A549 treated with AZD2906 at 1 μM for 4 hours (cell line): Measurements from ENCODE around the gene GAN. TPM values are rescaled to one million over a fixed set of nuclear protein-coding genes. Genes with fewer than 3 reads are reported as not detected.

Experiments used
- total RNA-seq: library from RNA; stranded (reverse); fragments of 200-300 nt; extraction: Qiagen RNA extraction; gene quantifications from 5 replicates; pipeline ENCODE4 v1.2.3, GENCODE V29; 2022

Gene GAN, protein sequence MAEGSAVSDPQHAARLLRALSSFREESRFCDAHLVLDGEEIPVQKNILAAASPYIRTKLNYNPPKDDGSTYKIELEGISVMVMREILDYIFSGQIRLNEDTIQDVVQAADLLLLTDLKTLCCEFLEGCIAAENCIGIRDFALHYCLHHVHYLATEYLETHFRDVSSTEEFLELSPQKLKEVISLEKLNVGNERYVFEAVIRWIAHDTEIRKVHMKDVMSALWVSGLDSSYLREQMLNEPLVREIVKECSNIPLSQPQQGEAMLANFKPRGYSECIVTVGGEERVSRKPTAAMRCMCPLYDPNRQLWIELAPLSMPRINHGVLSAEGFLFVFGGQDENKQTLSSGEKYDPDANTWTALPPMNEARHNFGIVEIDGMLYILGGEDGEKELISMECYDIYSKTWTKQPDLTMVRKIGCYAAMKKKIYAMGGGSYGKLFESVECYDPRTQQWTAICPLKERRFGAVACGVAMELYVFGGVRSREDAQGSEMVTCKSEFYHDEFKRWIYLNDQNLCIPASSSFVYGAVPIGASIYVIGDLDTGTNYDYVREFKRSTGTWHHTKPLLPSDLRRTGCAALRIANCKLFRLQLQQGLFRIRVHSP
- 2.2 to 2.9 TPM (median 2.3 TPM) in 5 replicates for total RNA-seq

DNA sequence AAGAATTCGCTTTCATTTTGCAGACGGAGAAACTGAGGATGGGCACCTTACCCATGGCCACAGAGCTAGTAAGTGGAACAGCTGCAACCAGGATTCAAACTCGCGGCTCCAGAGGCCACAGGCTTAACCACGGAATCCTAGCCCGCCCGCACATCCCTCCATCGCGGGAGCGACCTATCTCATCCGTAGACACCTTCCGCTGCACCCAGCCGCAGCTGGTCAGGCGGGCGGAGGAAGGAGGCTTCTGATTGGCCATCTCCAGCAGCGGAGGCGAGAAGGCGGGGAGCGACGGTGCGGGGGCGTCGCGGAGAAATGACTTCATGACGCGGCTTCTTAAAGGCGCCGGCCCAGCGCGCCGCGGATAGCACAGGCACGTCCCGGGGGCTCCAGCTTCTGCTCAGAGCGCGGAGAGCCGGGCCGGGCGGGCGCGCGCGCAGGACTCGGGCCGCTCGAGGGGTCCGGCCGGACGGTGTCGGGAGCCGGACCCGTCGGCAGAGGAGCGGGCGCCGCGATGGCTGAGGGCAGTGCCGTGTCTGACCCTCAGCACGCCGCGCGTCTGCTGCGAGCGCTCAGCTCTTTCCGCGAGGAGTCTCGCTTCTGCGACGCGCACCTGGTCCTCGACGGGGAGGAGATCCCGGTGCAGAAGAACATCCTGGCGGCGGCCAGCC, at the start of gene GAN:
GAN (plus strand) TSS at position 360 of the 668 bp plus-strand sequence; CDS start at position 512, 152 bp downstream.

Other genes starting within 250 kb of the GAN start
- gene C16orf46, start 237.7 kb upstream of the GAN start, total RNA-seq, result 0.37 to 1.2 TPM (median 0.80 TPM) in 5 replicates
- gene GCSH, start 218.6 kb upstream of the GAN start, total RNA-seq, result 45.3 to 64.1 TPM (median 57.4 TPM) in 5 replicates
- gene BCO1, start 76.3 kb upstream of the GAN start, total RNA-seq, result 0.66 to 1.4 TPM (median 0.82 TPM) in 5 replicates
- gene CMIP, start 129.8 kb downstream of the GAN start, total RNA-seq, result 108 to 133 TPM (median 128 TPM) in 5 replicates